ENCODE data around the gene LMO4. TPM values are rescaled to one million over a fixed set of nuclear protein-coding genes. Genes with fewer than 3 reads are reported as not detected.

The LMO4 gene
- total and polyA plus RNA-seq, 2 experiments from 2014 or later: 35.6 to 96.2 TPM

GRCh38 chr1:87284456-87285240, 44.0 kb upstream of the LMO4 start:
- no peak for ATAC-seq
- no peak overlapping the region for H2AFZ ChIP-seq
- H3K36me3 Mint-ChIP-seq (ENCODE audit: low read depth): no peaks in the 10 kb centered on the region
- no peaks in the 10 kb centered on the region for H3K4me1 ChIP-seq (ENCODE audit: insufficient read depth)
- H3K4me3 ChIP-seq: no peak overlapping the region
- no peaks in the 10 kb centered on the region for H3F3A ChIP-seq (replicated peaks; ENCODE audit: low read depth)
- no peak overlapping the region for H3K27ac Mint-ChIP-seq
- H3K9me2 ChIP-seq (ENCODE audit: insufficient read depth): no peaks in the 10 kb centered on the region
- TF ChIP-seq CTCF (conservative IDR thresholded peaks at IDR 0.05; ENCODE audit: low read depth in 2 of 2) (no peak), ZNF114 (CRISPR knock-in tag; IDR thresholded peaks at IDR 0.05) (no peak), CREB1 (CRISPR knock-in tag; IDR thresholded peaks at IDR 0.05; ENCODE audit: low read depth) (no peak), ETS1 (IDR thresholded peaks at IDR 0.05) (no peak), STAT1 (IDR thresholded peaks at IDR 0.05; ENCODE audit: unreplicated experiment) (no peak), NANOG (IDR thresholded peaks at IDR 0.05; ENCODE audit: borderline replicate concordance) (no peak), EZH2 (IDR thresholded peaks at IDR 0.05; ENCODE audit: low read depth, unreplicated experiment) (no peak), JUNB (IDR thresholded peaks at IDR 0.05; ENCODE audit: unreplicated experiment) (no peak), POLR2AphosphoS5 (IDR thresholded peaks at IDR 0.05; ENCODE audit: low read depth) (no peak), EZH2phosphoT487 (IDR thresholded peaks at IDR 0.05; ENCODE audit: unreplicated experiment) (no peak)
- no peak overlapping the region for H3K4me2 ChIP-seq
- H3K27ac ChIP-seq (ENCODE audit: low read depth): no peak overlapping the region
- H3K4me3 Mint-ChIP-seq: no peak overlapping the region
- H3K27me3 Mint-ChIP-seq (ENCODE audit: insufficient read depth, low read depth, poor library complexity): no peaks in the 10 kb centered on the region
- no peaks in the 10 kb centered on the region for H3K9me3 Mint-ChIP-seq
- no peaks in the 10 kb centered on the region for H3K79me2 ChIP-seq (replicated peaks; ENCODE audit: insufficient read depth)
- H3K36me3 ChIP-seq (ENCODE audit: insufficient read depth): no peaks in the 10 kb centered on the region
- H3K27me3 ChIP-seq (ENCODE audit: insufficient read depth): no peaks in the 10 kb centered on the region
- DNase-seq (ENCODE audit: low spot score): no peak
- H3K4me1 Mint-ChIP-seq: peaks cover 8% of the 10 kb centered on the region; the same call in 2 of the 3 replicates
- H4K20me1 ChIP-seq (replicated peaks; ENCODE audit: insufficient read depth): no peaks in the 10 kb centered on the region

- Histone ChIP-seq H3K36me3 (ENCODE audit: insufficient read depth) (no peaks in the 10 kb centered on the region), H3K27me3 (ENCODE audit: insufficient read depth) (no peaks in the 10 kb centered on the region), H4K20me1 (replicated peaks; ENCODE audit: insufficient read depth) (no peaks in the 10 kb centered on the region), H3F3A (replicated peaks; ENCODE audit: low read depth) (no peaks in the 10 kb centered on the region), H3K79me2 (replicated peaks; ENCODE audit: insufficient read depth) (no peaks in the 10 kb centered on the region), H2AFZ (no peak overlapping the region), H3K4me1 (ENCODE audit: insufficient read depth) (peaks cover 18% of the 10 kb centered on the region), H3K4me3 (no peak overlapping the region), H3K27ac (ENCODE audit: low read depth) (no peak overlapping the region), H3K4me2 (no peak overlapping the region), H3K9me2 (ENCODE audit: insufficient read depth) (no peaks in the 10 kb centered on the region)
- no peak overlapping the region for H3K4me3 Mint-ChIP-seq
- no peaks in the 10 kb centered on the region for H3K9me3 Mint-ChIP-seq
- DNase-seq (ENCODE audit: low spot score) (no peak), ATAC-seq (no peak)
- peaks cover 6% of the 10 kb centered on the region for H3K27me3 Mint-ChIP-seq (ENCODE audit: insufficient read depth, low read depth, poor library complexity)
- no peaks in the 10 kb centered on the region for H3K36me3 Mint-ChIP-seq (ENCODE audit: low read depth)
- peaks cover 27% of the 10 kb centered on the region for H3K4me1 Mint-ChIP-seq
- H3K27ac Mint-ChIP-seq: no peak overlapping the region
- TF ChIP-seq CREB1 (CRISPR knock-in tag; IDR thresholded peaks at IDR 0.05; ENCODE audit: low read depth): no peak
- no peak for TF ChIP-seq POLR2AphosphoS5 (IDR thresholded peaks at IDR 0.05; ENCODE audit: low read depth)
- TF ChIP-seq EZH2 (IDR thresholded peaks at IDR 0.05; ENCODE audit: low read depth, unreplicated experiment): no peak
- no peak for TF ChIP-seq ZNF114 (CRISPR knock-in tag; IDR thresholded peaks at IDR 0.05)
- TF ChIP-seq, protein P1, sequence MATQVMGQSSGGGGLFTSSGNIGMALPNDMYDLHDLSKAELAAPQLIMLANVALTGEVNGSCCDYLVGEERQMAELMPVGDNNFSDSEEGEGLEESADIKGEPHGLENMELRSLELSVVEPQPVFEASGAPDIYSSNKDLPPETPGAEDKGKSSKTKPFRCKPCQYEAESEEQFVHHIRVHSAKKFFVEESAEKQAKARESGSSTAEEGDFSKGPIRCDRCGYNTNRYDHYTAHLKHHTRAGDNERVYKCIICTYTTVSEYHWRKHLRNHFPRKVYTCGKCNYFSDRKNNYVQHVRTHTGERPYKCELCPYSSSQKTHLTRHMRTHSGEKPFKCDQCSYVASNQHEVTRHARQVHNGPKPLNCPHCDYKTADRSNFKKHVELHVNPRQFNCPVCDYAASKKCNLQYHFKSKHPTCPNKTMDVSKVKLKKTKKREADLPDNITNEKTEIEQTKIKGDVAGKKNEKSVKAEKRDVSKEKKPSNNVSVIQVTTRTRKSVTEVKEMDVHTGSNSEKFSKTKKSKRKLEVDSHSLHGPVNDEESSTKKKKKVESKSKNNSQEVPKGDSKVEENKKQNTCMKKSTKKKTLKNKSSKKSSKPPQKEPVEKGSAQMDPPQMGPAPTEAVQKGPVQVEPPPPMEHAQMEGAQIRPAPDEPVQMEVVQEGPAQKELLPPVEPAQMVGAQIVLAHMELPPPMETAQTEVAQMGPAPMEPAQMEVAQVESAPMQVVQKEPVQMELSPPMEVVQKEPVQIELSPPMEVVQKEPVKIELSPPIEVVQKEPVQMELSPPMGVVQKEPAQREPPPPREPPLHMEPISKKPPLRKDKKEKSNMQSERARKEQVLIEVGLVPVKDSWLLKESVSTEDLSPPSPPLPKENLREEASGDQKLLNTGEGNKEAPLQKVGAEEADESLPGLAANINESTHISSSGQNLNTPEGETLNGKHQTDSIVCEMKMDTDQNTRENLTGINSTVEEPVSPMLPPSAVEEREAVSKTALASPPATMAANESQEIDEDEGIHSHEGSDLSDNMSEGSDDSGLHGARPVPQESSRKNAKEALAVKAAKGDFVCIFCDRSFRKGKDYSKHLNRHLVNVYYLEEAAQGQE (IDR thresholded peaks at IDR 0.05; ENCODE audit: unreplicated experiment): no peak
- no peak for TF ChIP-seq ZNF331 (CRISPR knock-in tag; IDR thresholded peaks at IDR 0.05; ENCODE audit: low read depth)
- no peak for TF ChIP-seq NANOG (IDR thresholded peaks at IDR 0.05; ENCODE audit: borderline replicate concordance)
- no peak for TF ChIP-seq STAT1 (IDR thresholded peaks at IDR 0.05; ENCODE audit: unreplicated experiment)
- no peak for TF ChIP-seq EZH2phosphoT487 (IDR thresholded peaks at IDR 0.05; ENCODE audit: unreplicated experiment)
These were observed 37.6 kb upstream of the LMO4 start for GRCh38 chr1:87291107-87291506.

All from GM23338 (cell line).